ENCODE measurements around the gene KCNH5. TPM values are rescaled to one million over a fixed set of nuclear protein-coding genes. Genes with fewer than 3 reads are reported as not detected.
"Not testable (repeated sequence)": the region's sequence is repeated elsewhere in the genome, so short reads cannot be mapped to it uniquely, and the experiment has no call there.

KCNH5 gene
- total RNA-seq, 1 donor from 2014 or later, result 3.1 TPM

DNA sequence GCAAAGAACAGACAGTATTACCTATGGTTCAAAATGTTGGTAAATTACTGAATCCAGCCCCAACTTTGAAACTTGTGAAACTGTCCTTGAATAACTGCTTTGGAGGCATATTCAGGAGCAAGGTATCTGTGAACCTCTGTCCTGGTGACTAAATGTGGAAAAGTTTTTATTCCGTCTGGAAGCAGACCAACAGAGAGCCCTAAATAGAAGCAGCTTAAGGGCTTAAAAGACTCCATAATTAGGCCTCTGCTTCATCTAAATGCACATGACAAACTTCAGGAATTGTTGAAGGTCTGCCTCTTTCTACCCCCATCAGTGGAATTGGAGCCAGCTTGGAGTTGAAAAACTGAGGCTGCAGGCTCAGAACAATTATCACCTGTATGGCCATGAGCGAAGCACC is 276.5 kb downstream of the KCNH5 start:
- H3K4me3 Mint-ChIP-seq (ENCODE audit: low read depth), result no peak overlapping the region
- H3K36me3 Mint-ChIP-seq (ENCODE audit: insufficient read depth), result peaks cover 2% of the 10 kb centered on the region
- H3K4me1 Mint-ChIP-seq (ENCODE audit: low read depth), result peaks cover 5% of the 10 kb centered on the region
- peaks cover 11% of the 10 kb centered on the region for H3K9me3 Mint-ChIP-seq (ENCODE audit: low read depth)
- DNase-seq (ENCODE audit: low spot score, unreplicated experiment), result no peak
- TF ChIP-seq, protein P1, sequence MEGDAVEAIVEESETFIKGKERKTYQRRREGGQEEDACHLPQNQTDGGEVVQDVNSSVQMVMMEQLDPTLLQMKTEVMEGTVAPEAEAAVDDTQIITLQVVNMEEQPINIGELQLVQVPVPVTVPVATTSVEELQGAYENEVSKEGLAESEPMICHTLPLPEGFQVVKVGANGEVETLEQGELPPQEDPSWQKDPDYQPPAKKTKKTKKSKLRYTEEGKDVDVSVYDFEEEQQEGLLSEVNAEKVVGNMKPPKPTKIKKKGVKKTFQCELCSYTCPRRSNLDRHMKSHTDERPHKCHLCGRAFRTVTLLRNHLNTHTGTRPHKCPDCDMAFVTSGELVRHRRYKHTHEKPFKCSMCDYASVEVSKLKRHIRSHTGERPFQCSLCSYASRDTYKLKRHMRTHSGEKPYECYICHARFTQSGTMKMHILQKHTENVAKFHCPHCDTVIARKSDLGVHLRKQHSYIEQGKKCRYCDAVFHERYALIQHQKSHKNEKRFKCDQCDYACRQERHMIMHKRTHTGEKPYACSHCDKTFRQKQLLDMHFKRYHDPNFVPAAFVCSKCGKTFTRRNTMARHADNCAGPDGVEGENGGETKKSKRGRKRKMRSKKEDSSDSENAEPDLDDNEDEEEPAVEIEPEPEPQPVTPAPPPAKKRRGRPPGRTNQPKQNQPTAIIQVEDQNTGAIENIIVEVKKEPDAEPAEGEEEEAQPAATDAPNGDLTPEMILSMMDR (IDR thresholded peaks at IDR 0.05; ENCODE audit: unreplicated experiment), result no peak
- H3K27me3 Mint-ChIP-seq, result no peaks in the 10 kb centered on the region
- H3K27ac Mint-ChIP-seq, result no peak overlapping the region

DNA sequence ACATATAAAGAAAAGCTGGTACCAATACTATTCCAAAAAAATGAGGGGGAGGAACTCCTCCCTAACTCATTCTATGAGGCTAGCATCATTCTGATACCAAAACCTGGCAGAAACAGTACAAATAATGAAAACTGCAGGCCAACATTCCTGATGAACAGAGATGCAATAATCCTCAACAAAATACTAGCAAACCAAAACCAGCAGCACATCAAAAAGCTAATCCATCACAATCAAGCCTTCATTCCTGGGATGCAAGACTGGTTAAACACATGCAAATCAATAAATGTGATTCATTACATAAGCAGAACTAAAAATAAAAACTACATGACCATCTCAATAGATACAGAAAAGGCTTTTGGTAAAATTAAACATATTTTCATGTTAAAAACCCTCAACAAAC is 281.3 kb downstream of the KCNH5 start:
- H3K27ac Mint-ChIP-seq, result no peak overlapping the region
- peaks cover 12% of the 10 kb centered on the region for H3K4me1 Mint-ChIP-seq (ENCODE audit: low read depth)
- no peaks in the 10 kb centered on the region for H3K27me3 Mint-ChIP-seq
- no peak overlapping the region for H3K4me3 Mint-ChIP-seq (ENCODE audit: low read depth)
- H3K36me3 Mint-ChIP-seq (ENCODE audit: insufficient read depth), result peaks cover 2% of the 10 kb centered on the region
- H3K9me3 Mint-ChIP-seq (ENCODE audit: low read depth), result peaks cover 16% of the 10 kb centered on the region
- DNase-seq (ENCODE audit: low spot score, unreplicated experiment), result no peak
- TF ChIP-seq, protein P1 (IDR thresholded peaks at IDR 0.05; ENCODE audit: unreplicated experiment), result no peak

DNA sequence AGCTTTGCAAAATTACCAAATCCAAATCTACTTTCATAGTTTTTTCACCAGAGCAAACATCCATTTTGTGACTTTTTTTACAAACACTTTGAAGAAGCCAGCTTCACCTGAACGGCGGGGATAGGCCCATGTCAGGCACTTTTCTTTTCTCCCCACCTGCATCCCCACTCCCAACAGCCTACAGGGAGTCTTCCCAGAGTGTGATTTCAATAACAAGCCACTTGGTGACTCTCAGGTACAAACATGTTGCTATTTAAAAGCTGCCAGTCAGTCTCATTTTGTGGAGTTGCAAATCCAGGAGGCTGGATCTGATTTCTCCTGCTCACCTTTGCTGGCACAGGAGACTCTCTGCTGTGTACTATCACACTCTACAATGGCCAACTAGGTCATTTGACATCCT is 285.5 kb downstream of the KCNH5 start:
- Mint-ChIP-seq H3K4me1 (ENCODE audit: low read depth) (peaks cover 12% of the 10 kb centered on the region), H3K27me3 (no peaks in the 10 kb centered on the region), H3K27ac (peak overlapping the region; percentile 45), H3K36me3 (ENCODE audit: insufficient read depth) (peaks cover 5% of the 10 kb centered on the region), H3K9me3 (ENCODE audit: low read depth) (peaks cover 25% of the 10 kb centered on the region), H3K4me3 (ENCODE audit: low read depth) (no peak overlapping the region)
- DNase-seq (ENCODE audit: low spot score, unreplicated experiment), result no peak
- TF ChIP-seq, protein P1 (IDR thresholded peaks at IDR 0.05; ENCODE audit: unreplicated experiment), result no peak

DNA sequence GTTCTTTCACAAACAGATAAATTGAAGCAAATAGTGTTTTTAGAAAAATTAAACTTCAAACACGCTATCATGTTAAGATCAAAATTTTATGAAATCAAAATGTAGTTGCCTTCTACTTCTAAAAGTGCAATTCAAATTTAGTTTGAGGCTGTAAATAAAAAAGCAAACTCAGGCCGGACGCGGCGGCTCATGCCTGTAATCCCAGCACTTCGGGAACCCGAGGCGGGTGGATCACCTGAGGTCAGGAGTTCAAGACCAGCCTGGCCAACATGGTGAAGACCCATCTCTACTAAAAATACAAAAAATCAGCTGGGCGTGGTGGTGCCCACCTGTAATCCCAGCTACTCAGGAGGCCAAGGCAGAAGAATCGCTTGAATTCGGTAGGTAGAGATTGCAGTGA is 298.4 kb downstream of the KCNH5 start:
- not testable (repeated sequence) for H3K27ac Mint-ChIP-seq; H3K36me3 Mint-ChIP-seq (ENCODE audit: insufficient read depth); DNase-seq (ENCODE audit: low spot score, unreplicated experiment); H3K4me1 Mint-ChIP-seq (ENCODE audit: low read depth); H3K4me3 Mint-ChIP-seq (ENCODE audit: low read depth); H3K9me3 Mint-ChIP-seq (ENCODE audit: low read depth); H3K27me3 Mint-ChIP-seq

DNA sequence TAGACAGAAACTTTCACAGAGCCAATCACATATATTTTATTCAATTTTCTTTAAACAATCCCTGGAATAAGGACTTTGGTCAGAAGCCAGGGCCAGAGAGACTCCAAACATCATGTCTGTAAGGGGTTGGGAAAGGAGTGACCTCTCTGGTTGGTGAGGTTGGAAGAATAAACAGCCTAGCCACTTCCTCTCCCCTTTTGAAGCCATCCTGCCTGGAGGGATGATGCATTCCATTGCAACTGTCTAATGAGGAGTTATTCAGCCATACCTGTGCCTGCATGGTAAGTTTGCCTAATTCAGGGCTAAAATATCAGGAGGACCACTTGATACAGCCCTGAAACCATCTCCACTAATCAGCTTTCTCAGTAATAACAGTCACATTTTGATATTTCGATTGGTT is 299.8 kb downstream of the KCNH5 start:
- no peak for DNase-seq (ENCODE audit: low spot score, unreplicated experiment)
- no peaks in the 10 kb centered on the region for H3K27me3 Mint-ChIP-seq
- TF ChIP-seq, protein P1 (IDR thresholded peaks at IDR 0.05; ENCODE audit: unreplicated experiment), result no peak
- H3K36me3 Mint-ChIP-seq (ENCODE audit: insufficient read depth), result no peaks in the 10 kb centered on the region
- no peak overlapping the region for H3K4me3 Mint-ChIP-seq (ENCODE audit: low read depth)
- H3K27ac Mint-ChIP-seq, result no peak overlapping the region
- peaks cover 5% of the 10 kb centered on the region for H3K4me1 Mint-ChIP-seq (ENCODE audit: low read depth)
- peaks cover 4% of the 10 kb centered on the region for H3K9me3 Mint-ChIP-seq (ENCODE audit: low read depth)

DNA sequence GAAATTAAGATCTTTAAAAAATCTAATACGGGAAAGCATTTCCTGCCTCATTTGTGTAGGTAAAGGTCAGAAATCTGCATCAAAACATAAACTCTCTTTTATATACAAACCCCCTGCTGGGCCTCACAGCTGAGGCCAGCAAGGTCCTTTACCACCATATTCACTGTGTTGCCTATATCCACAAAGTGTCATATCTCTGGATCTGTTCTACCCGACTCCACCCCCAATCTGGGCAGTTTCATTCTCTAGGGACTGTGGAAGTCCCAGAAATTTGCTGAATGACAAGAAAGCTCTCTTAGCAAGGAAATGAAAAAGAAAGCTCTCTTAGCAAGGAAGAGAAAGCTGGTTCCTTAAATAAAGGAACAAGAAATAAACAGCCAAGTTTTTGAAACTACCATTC is 301.7 kb downstream of the KCNH5 start:
- Mint-ChIP-seq H3K27ac (no peak overlapping the region), H3K9me3 (ENCODE audit: low read depth) (peaks cover 6% of the 10 kb centered on the region), H3K27me3 (no peaks in the 10 kb centered on the region), H3K4me3 (ENCODE audit: low read depth) (no peak overlapping the region), H3K4me1 (ENCODE audit: low read depth) (peaks cover 14% of the 10 kb centered on the region), H3K36me3 (ENCODE audit: insufficient read depth) (peaks cover 2% of the 10 kb centered on the region)
- TF ChIP-seq, protein P1 (IDR thresholded peaks at IDR 0.05; ENCODE audit: unreplicated experiment), result no peak
- no peak for DNase-seq (ENCODE audit: low spot score, unreplicated experiment)
